Esophagus squamous epithelium (tissue), 5 donors: ENCODE measurements around the gene PAM. TPM values are rescaled to one million over a fixed set of nuclear protein-coding genes. Genes with fewer than 3 reads are reported as not detected.

Experiments
- DNase-seq: peaks from one replicate; lab custom pipeline; 2025; lab: John Stamatoyannopoulos, UW
- H3K27ac ChIP-seq, 4 donors: fragments of 200-600 bp; sonication (generic); one replicate each; pipeline ENCODE4 v1.5.1; 2016 to 2019; ENCODE audit warnings: mild to moderate bottlenecking in 1 of 4
- H3K27me3 ChIP-seq, 4 donors: fragments of 200-600 bp; sonication (generic); 1 replicate in 3 of 4; 2 replicates in 1 of 4; pipeline versions ENCODE4 v1.5.1 to v1.6.0; 2017 to 2021; ENCODE audit warnings: antibody characterized with exemption in 1 of 4
- H3K36me3 ChIP-seq, 3 donors: fragments of 200-600 bp; sonication (generic); one replicate each; pipeline ENCODE4 v1.5.1; 2016 to 2019
- H3K4me1 ChIP-seq, 3 donors: fragments of 200-600 bp; sonication (generic); one replicate each; pipeline ENCODE4 v1.5.1; 2017 to 2019
- H3K4me3 ChIP-seq, 4 donors: fragments of 200-600 bp; sonication (generic); 1 replicate in 3 of 4; 2 replicates in 1 of 4; pipeline ENCODE4 v1.5.1; 2016 to 2019; ENCODE audit warnings: mild to moderate bottlenecking in 2 of 4, moderate library complexity in 1 of 4
- H3K9me3 ChIP-seq, 3 donors: fragments of 200-600 bp; sonication (generic); one replicate each; pipeline ENCODE4 v1.5.1; 2016 to 2019
- POLR2A ChIP-seq, 4 donors: fragments of 450-650 bp; IDR thresholded peaks; one replicate each; pipeline ENCODE4 v1.6.1; 2017; ENCODE audit warnings: antibody characterized with exemption in 4 of 4, mild to moderate bottlenecking in 4 of 4, moderate library complexity in 3 of 4
- WGBS, 2 donors: methylation state at CpG; one replicate each; pipeline ENCODE4 v1.1.5; 2018; 5-methylcytosine and 5-hydroxymethylcytosine counted together
- intact Hi-C: fragments of 100-400 bp; cut with DNase I; formaldehyde crosslinking; loops from one replicate; pipeline ENCODE4 v1.15.0; 2022
- total RNA-seq, 4 donors: library from RNA; depleted of rRNA; stranded (reverse); fragments of >200 nt; gene quantifications; one replicate each; pipeline ENCODE4 v1.1.0, GENCODE V29; 2016
- TF ChIP-seq, protein P1 (sequence below), 6 experiments: fragments of 450-650 bp in 4 of 6; fragments of 200-600 bp in 2 of 6; sonication (generic) in 2 of 6; IDR thresholded peaks; one replicate each; pipeline ENCODE4 v1.5.1; 2016 to 2019; ENCODE audit warnings: antibody characterized with exemption in 6 of 6, mild to moderate bottlenecking in 4 of 6, moderate library complexity in 4 of 6
- donor health status: DM: yes; HTN: yes; CAD: no.

The PAM gene
- total RNA-seq, 4 donors from 2014 or later, result 33.0 to 88.5 (median 53.8) TPM

DNA sequence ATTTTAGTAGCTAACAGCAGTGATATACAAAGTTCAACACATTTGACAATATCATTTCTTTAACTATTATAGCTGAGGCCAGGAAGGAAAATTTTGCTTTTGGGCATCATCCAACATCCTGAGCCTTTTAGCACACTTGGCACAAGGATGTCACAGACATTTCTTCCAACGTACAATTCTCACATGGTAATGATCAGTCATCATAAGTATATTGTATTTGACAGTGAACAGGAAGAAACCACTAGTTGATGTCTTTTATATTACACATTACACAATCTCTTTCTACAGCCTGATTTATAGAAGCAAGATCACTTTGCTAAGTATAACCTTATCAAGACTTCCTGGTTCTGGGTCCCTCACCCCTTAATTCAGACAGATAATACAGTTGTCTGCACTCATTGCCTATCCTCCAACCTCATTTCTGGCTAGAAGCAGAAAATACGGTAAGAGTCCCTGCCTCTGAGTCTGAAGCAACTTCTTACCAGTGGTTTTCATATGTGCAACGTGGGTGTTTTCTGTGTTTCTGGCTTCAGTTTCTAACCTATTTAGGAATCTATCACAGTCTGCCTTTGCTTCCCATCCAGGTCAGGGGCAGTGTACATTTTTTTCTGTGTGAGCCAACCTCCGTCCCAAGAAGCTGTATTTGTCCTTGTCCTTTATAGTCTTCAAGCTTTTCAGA lies 167.8 kb downstream of the PAM start:
- TF ChIP-seq, protein P1, sequence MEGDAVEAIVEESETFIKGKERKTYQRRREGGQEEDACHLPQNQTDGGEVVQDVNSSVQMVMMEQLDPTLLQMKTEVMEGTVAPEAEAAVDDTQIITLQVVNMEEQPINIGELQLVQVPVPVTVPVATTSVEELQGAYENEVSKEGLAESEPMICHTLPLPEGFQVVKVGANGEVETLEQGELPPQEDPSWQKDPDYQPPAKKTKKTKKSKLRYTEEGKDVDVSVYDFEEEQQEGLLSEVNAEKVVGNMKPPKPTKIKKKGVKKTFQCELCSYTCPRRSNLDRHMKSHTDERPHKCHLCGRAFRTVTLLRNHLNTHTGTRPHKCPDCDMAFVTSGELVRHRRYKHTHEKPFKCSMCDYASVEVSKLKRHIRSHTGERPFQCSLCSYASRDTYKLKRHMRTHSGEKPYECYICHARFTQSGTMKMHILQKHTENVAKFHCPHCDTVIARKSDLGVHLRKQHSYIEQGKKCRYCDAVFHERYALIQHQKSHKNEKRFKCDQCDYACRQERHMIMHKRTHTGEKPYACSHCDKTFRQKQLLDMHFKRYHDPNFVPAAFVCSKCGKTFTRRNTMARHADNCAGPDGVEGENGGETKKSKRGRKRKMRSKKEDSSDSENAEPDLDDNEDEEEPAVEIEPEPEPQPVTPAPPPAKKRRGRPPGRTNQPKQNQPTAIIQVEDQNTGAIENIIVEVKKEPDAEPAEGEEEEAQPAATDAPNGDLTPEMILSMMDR (IDR thresholded peaks at IDR 0.05), result no peak
- no peak for TF ChIP-seq POLR2A (IDR thresholded peaks at IDR 0.05)
- no peak overlapping the region for H3K4me3 ChIP-seq
- 62 to 68% methylated on average over 4 of the region's 4 CpGs for WGBS, 2 donors
- DNase-seq, result no peak
- no peak overlapping the region for H3K27ac ChIP-seq
- H3K4me1 ChIP-seq, result no peaks in the 10 kb centered on the region
- H3K9me3 ChIP-seq, result no peaks in the 10 kb centered on the region
- H3K27me3 ChIP-seq, result no peaks in the 10 kb centered on the region
- intact Hi-C loops, result no loop called here
- H3K36me3 ChIP-seq, result peaks cover 0 to 12% (median 0%) of the 10 kb centered on the region in 3 donors

DNA sequence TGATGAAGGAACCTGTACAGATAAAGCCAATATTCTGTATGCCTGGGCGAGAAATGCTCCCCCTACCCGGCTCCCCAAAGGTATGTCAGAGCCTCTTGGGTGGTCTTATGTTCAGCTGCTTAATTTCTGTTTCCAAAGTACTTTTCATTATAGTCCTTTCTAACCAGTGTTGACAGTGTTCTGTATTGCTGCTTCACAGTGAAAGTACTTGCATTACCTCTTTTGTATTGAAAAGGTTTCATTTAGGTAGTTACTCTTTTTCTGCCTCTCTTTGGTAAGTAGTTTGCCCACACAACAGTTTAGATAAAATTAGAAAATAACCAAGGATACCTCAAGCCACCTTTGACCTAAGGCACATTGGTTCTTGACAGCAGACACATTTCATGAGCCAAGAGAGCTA lies 169.9 kb downstream of the PAM start:
- no peaks in the 10 kb centered on the region for H3K9me3 ChIP-seq
- peaks cover 0 to 13% (median 0%) of the 10 kb centered on the region in 3 donors for H3K36me3 ChIP-seq
- no peak for DNase-seq
- H3K4me1 ChIP-seq, result no peaks in the 10 kb centered on the region
- no peak overlapping the region for H3K4me3 ChIP-seq
- intact Hi-C loops, result no loop called here
- H3K27me3 ChIP-seq, result no peaks in the 10 kb centered on the region
- 83 to 92% methylated on average over 2 of the region's 2 CpGs for WGBS, 2 donors
- no peak overlapping the region for H3K27ac ChIP-seq
- TF ChIP-seq, protein P1 (IDR thresholded peaks at IDR 0.05), result no peak
- no peak for TF ChIP-seq POLR2A (IDR thresholded peaks at IDR 0.05)

DNA sequence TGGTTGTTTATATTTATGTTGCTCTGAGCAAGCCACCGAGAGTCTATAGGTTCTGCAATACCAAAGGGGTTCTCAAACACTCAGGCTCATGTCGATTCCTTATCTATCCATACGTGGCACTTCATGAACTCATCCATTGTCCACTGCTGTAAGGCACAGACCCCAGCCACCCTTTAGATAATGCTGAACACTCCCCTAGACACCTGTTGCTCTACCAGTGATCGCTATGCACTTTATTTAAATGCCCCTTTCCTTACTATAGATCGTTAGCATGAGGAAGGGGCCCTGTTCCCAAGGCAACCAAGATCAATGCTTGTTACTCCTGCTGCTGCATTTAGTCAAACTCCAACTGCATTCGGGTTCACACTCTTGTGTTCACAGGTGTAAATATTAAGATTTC lies 171.9 kb downstream of the PAM start:
- Histone ChIP-seq H3K36me3 (peaks cover 0 to 13% (median 0%) of the 10 kb centered on the region in 3 donors), H3K9me3 (no peaks in the 10 kb centered on the region), H3K27me3 (no peaks in the 10 kb centered on the region), H3K27ac (no peak overlapping the region), H3K4me1 (no peaks in the 10 kb centered on the region), H3K4me3 (no peak overlapping the region)
- WGBS, 2 donors, result 83 to 93% methylated on average over 6 of the region's 6 CpGs
- no peak for DNase-seq
- intact Hi-C loops, result no loop called here
- TF ChIP-seq, protein P1 (IDR thresholded peaks at IDR 0.05), result no peak
- TF ChIP-seq POLR2A (IDR thresholded peaks at IDR 0.05), result no peak

DNA sequence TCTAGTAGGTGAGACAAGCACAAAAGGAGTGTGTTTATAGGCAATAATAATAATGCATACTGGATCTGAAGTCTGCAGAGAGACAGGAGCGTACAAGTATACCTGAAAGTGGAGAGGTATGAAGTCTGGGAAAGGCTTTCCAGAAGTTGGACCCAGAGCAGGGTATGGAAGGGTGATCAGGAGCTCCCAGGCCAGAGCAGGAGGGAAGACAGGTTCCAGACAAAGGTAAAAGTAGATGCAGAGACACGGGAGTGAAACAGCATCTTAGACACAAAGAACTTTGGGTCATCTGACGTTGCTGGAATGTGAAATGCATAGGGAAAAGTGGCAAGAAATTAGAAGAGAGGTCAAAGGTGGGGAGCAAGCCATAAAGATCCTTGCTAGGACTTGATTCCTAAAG lies 175.1 kb downstream of the PAM start:
- Histone ChIP-seq H3K27me3 (no peaks in the 10 kb centered on the region), H3K4me3 (no peak overlapping the region), H3K36me3 (peaks cover 0 to 13% (median 0%) of the 10 kb centered on the region in 3 donors), H3K27ac (no peak overlapping the region), H3K4me1 (no peaks in the 10 kb centered on the region), H3K9me3 (no peaks in the 10 kb centered on the region)
- intact Hi-C loops, result no loop called here
- DNase-seq, result no peak
- 88 to 93% methylated on average over 3 of the region's 3 CpGs for WGBS, 2 donors
- TF ChIP-seq POLR2A (IDR thresholded peaks at IDR 0.05), result no peak
- TF ChIP-seq, protein P1 (IDR thresholded peaks at IDR 0.05), result no peak

DNA sequence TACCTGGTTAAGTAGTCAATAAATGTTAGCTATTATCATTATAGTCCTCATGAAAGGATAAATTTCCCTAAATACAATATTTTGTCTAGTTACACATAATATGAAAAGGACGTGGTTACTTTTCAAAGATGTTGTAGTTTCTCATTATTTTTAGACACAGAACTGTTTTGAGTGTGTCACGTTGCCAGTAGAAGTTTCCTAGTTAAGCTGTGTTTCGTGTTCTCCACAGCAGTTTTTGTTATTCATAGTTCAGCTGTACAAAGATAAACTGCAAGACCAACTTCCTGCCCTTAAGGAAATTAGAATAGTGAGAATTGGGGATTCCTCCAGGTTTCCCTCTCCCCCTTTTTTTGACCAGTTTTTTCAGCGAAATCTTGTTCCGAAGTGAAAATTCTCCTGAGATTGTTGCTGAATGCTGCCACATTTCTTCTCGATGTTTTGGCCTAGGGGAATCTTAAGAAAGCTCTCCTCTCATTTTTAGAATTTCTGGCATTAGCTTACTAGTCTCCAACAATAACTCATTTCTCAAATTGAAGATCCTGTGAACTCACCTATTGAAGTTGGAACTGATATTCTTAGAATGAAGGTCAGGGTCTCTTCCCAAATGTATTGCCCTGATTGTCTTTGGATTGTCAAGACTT lies 176.1 kb downstream of the PAM start:
- H3K9me3 ChIP-seq, result no peaks in the 10 kb centered on the region
- H3K27ac ChIP-seq, result no peak overlapping the region
- no peaks in the 10 kb centered on the region for H3K27me3 ChIP-seq
- DNase-seq, result no peak
- intact Hi-C loops, result no loop called here
- TF ChIP-seq POLR2A (IDR thresholded peaks at IDR 0.05), result no peak
- TF ChIP-seq, protein P1 (IDR thresholded peaks at IDR 0.05), result no peak
- no peak overlapping the region for H3K4me3 ChIP-seq
- peaks cover 0 to 13% (median 0%) of the 10 kb centered on the region in 3 donors for H3K36me3 ChIP-seq
- no peaks in the 10 kb centered on the region for H3K4me1 ChIP-seq
- 72 to 74% methylated on average over 6 of the region's 6 CpGs for WGBS, 2 donors
